Lower lobe of right lung (tissue), 2 donors: ENCODE data around the gene DNM3. TPM values are rescaled to one million over a fixed set of nuclear protein-coding genes. Genes with fewer than 3 reads are reported as not detected.

ENCODE experiments used
- ATAC-seq, 2 donors: fragments of 200-7000 bp; cut with Tn5 transposase; one replicate each; pipeline ENCODE4 v1.9.1; 2020 to 2022; ENCODE audit warnings: mild to moderate bottlenecking in 2 of 2, moderate library complexity in 2 of 2
- DNase-seq: peaks from one replicate; pipeline ENCODE4 v3.0.0-alpha.2; 2020
- H3K27ac ChIP-seq: fragments of 200-600 bp; one replicate; pipeline ENCODE4 v1.8.0; 2022
- H3K27me3 ChIP-seq: fragments of 200-600 bp; one replicate; pipeline ENCODE4 v1.8.0; 2022; ENCODE audit warnings: low read depth
- H3K36me3 ChIP-seq: fragments of 200-600 bp; one replicate; pipeline ENCODE4 v1.8.0; 2022; ENCODE audit warnings: mild to moderate bottlenecking
- H3K4me1 ChIP-seq: fragments of 200-600 bp; one replicate; pipeline ENCODE4 v1.8.0; 2022
- H3K4me3 ChIP-seq: fragments of 200-600 bp; one replicate; pipeline ENCODE4 v1.8.0; 2022; ENCODE audit warnings: mild to moderate bottlenecking
- H3K9me3 ChIP-seq: fragments of 200-600 bp; one replicate; pipeline ENCODE4 v1.8.0; 2022
- CTCF ChIP-seq: fragments of 200-600 bp; IDR thresholded peaks from one replicate; pipeline ENCODE4 v1.8.0; 2022; ENCODE audit warnings: antibody characterized with exemption, mild to moderate bottlenecking
- intact Hi-C: fragments of 100-400 bp; cut with DNase I; formaldehyde crosslinking; loops from one replicate; pipeline ENCODE4 v1.11.0; 2022
- total RNA-seq: library from RNA; stranded (reverse); fragmentation: NEBNext Ultra II Directional; extraction: Animal tissue kit (Norgen Biotek cat#: 25700); gene quantifications from one replicate; pipeline ENCODE4 v1.2.1, GENCODE V29; 2021
- donor health status: DM: no; HTN: yes; CAD: no; lungs with severe emphysema.

The DNM3 gene
- total RNA-seq, 1 donor from 2014 or later = 12.4 TPM

DNA sequence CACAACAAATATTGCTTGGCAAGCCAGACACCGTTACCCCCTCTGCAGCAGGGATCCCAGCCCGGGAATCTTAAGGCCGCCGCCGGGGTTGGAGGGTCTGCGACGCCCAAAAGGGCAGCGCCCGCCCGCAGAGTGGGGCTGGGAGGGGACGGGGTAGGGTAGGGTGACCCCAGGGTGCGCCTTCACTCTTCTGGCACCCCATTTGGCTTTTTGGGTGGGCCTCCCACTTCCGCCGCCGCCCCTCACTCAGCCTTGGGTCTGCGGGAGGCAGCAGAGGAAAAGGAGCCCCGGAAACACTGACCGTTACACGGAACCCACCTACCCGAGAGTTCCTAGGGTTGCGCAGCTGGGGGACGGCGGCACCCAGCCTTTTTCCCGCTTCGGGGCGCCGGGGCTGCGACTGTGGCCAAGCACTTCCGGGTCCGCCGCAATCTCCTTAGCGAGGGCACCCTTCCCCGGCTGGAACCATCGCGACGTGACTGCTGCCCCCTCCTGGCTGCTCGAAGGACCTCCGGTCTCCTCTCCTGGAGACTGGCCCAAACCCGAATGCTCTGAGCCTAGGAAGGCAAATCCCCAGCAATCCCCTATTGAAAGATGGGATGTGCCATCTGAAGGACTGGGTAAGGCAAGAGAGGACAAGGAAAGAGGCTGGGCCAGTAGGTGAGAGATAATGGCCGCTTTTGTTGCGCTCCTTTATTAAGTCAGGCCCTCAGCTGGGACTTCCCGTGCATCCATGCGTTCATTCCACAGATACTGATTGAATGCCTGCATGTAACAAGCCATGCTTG is 602.6 kb downstream of the DNM3 start, which contains the start of gene PIGC:
Gene PIGC (minus strand): TSS at position 404 of the 788 bp plus-strand sequence. CDS start 1,447 bp downstream, outside the sequence.
- TF ChIP-seq CTCF = peak; percentile 90
- Histone ChIP-seq H3K36me3 (no peaks in the 10 kb centered on the region), H3K4me1 (peaks cover 20% of the 10 kb centered on the region), H3K4me3 (peak within 1 kb of the TSS; percentile 79), H3K27me3 (no peaks in the 10 kb centered on the region), H3K27ac (peak within 1 kb of the TSS; percentile 85), H3K9me3 (no peaks in the 10 kb centered on the region)
- DNase-seq (peak; percentile 95), ATAC-seq (peak; percentile 98 to 99)
- intact Hi-C loops = no loop called here

GRCh38 chr1:172446547-172446946 is 605.2 kb downstream of the DNM3 start:
- intact Hi-C loops = no loop called here
- Histone ChIP-seq H3K4me3 (no peak overlapping the region), H3K36me3 (no peaks in the 10 kb centered on the region), H3K27me3 (no peaks in the 10 kb centered on the region), H3K4me1 (peaks cover 28% of the 10 kb centered on the region), H3K27ac (no peak overlapping the region), H3K9me3 (no peaks in the 10 kb centered on the region)
- ATAC-seq (no peak), DNase-seq (no peak)
- TF ChIP-seq CTCF = no peak

GRCh38 chr1:172447641-172448040 is 606.3 kb downstream of the DNM3 start:
- Histone ChIP-seq H3K27ac (no peak overlapping the region), H3K27me3 (no peaks in the 10 kb centered on the region), H3K4me1 (peaks cover 24% of the 10 kb centered on the region), H3K4me3 (no peak overlapping the region), H3K36me3 (no peaks in the 10 kb centered on the region), H3K9me3 (no peaks in the 10 kb centered on the region)
- no peak for ATAC-seq
- DNase-seq = no peak
- intact Hi-C loops = no loop called here
- no peak for TF ChIP-seq CTCF

DNA sequence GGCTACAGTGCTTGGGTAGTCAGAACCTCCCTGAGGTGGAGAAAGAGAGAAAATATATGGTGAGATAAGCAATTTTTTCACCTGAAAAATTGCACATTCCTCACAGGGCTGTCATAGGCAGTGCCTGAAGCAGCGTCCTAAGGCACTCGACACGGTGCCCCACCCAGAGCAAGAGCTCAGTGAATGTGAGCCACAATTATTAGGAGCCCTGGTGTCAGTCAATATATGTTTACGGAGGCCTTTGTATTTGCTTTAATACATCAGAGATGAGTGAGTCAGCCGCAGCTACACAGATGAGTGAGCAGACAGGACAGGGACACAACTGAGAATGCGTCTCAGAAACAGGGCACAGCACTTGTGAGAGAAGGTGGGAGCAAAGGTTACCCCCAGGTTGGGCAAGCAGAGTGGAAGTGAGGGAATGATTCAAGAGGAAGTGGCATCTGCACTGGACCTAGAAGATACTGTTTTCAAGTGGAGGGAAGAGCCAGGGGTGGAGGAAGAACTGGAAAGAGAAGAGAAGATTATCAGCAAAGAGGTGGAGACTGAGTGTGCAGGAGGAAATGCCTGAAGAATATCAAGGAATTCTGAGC is 607.8 kb downstream of the DNM3 start:
- Histone ChIP-seq H3K27me3 (no peaks in the 10 kb centered on the region), H3K4me1 (peaks cover 18% of the 10 kb centered on the region)
- intact Hi-C loops = no loop called here

More for the DNA sequence above, 607.8 kb downstream of the DNM3 start:
- Histone ChIP-seq H3K4me3 (no peak overlapping the region), H3K9me3 (no peaks in the 10 kb centered on the region), H3K36me3 (no peaks in the 10 kb centered on the region), H3K27ac (no peak overlapping the region)
- DNase-seq (no peak), ATAC-seq (no peak)
- no peak for TF ChIP-seq CTCF
